ENCODE data around the gene MSANTD2.

DNA sequence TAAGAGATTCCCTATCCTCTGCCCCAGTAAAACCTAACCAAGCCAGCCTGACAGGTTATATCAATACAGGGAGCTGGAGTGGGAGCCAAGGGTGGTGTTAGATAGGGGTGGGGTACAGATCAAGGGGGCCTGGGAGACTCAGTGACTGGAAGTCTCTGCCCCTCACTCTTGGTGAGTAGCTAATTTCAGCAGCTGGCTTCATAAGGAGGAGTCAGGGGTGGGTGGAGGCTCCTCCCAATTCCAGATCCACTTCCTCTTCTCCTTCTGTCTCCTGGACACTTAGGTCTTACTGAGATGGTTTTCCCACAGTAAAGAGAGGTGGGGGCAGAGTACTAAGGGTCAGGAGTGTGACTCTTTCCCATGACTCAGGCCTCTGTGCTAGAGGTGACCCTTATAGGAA lies 47.0 kb downstream of the MSANTD2 start:
- TF ChIP-seq CTCF (IDR thresholded peaks at IDR 0.05) (no peak), EZH2 (IDR thresholded peaks at IDR 0.05; ENCODE audit: borderline replicate concordance, insufficient read depth, low read depth, low read length, poor library complexity, severe bottlenecking) (no peak)

All from B cell (primary cell).